GM10248 (cell line): ENCODE data around the gene CES5A.
"Not testable (repeated sequence)": the region's sequence is repeated elsewhere in the genome, so short reads cannot be mapped to it uniquely, and the experiment has no call there.

Experiments
- CTCF ChIA-PET: fragments of 300-600 bp; sonication (Branson Sonifier 250); formaldehyde crosslinking; extraction: SDS; loops from one replicate; lab custom pipeline; 2021; ENCODE audit warnings: antibody characterized with exemption; lab: Yijun Ruan, JAX
- POLR2A ChIA-PET: fragments of 350-650 bp; sonication (Branson Sonifier 250); formaldehyde crosslinking; extraction: SDS; loops from one replicate; lab custom pipeline; 2020; ENCODE audit warnings: antibody characterized with exemption; lab: Yijun Ruan, JAX
- DNase-seq: peaks from one replicate; pipeline ENCODE4 v3.0.0; 2012; ENCODE audit errors: extremely low spot score
- CTCF ChIP-seq: IDR thresholded peaks from 2 replicates; pipeline ENCODE4 v1.5.1; 2012; ENCODE audit warnings: mild to moderate bottlenecking, low read depth; ENCODE audit errors: extremely low read depth, missing control alignments, control extremely low read depth

The CES5A gene

DNA sequence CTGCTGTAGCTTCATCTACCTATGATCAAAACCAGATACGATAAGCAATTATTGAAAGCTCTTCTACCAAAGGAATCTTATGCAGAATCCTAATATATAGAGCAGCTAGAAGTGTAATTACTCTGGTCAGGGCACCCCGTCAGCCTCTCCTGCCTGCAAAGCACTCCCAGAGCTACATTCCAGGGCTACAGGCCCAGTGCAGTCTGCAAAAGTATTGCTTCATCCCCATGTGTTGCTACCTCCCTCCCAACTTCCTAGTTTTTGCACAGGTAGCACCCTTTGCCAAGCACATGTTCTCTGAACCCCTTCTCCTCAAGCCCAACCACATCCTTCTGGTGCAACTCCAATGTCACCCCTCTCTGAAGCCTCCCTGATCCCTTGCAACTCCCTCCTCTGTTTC, 7.0 kb downstream of the CES5A start:
- TF ChIP-seq CTCF = no peak
- no peak for DNase-seq
- ChIA-PET POLR2A (no interaction called here), CTCF (interaction anchor here (1.0 to 2.2 kb wide), 3 partner anchors 9 to 166 kb away, joined by 4 to 9 read pairs (median 4); no protein-coding TSS in a partner anchor)

DNA sequence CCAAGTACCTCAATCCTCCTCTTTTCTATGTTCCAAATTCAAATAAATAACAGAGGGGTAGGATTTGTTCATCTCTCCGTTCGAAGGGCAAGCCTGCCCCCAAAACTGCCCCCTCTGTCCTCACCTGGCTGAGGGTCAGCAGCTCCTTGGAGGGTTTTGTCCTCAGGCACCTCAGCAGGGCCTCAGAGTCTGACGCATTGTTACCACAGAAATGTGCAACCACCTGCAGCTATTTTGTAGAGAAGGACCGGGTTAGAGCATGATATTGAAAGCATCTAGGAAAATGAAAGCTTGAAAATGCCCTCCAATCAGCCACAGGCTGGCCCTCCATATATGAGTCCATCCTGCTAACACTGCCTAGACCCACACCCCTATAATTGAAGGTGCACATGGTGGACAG, 13.9 kb downstream of the CES5A start:
- TF ChIP-seq CTCF = no peak
- ChIA-PET POLR2A (no interaction called here), CTCF (no interaction called here)
- no peak for DNase-seq

DNA sequence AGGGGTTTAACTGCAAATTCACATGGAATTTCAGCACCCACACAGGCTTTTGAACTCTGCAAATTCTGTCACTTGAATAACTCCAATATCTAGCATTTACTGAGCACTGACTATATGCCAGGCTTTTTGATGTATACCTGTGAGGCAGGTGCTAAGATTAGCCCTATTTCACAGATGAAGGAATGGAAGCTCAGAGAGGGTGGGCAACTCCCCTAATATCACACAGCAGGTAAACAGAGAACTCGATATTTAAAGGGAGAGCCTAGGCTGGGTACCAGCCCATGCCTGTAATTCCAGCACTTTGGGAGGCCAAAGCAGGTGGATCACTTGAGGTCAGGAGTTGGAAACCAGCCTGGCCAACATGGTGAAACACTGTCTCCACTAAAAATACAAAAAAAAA, 17.5 kb downstream of the CES5A start:
- POLR2A ChIA-PET, DNase-seq: not testable (repeated sequence)
- CTCF ChIA-PET = interaction anchor here (1.4 to 2.9 kb wide), 3 partner anchors 11 to 16 kb away, joined by 4 to 9 read pairs (median 6); no protein-coding TSS in a partner anchor

GRCh38 chr16:55856950-55857349, 18.2 kb downstream of the CES5A start:
- no peak for TF ChIP-seq CTCF
- ChIA-PET POLR2A (no interaction called here), CTCF (interaction anchor here (1.4 to 2.2 kb wide), 2 partner anchors 13 to 15 kb away, joined by 4 to 6 read pairs; no protein-coding TSS in a partner anchor)
- DNase-seq = no peak

DNA sequence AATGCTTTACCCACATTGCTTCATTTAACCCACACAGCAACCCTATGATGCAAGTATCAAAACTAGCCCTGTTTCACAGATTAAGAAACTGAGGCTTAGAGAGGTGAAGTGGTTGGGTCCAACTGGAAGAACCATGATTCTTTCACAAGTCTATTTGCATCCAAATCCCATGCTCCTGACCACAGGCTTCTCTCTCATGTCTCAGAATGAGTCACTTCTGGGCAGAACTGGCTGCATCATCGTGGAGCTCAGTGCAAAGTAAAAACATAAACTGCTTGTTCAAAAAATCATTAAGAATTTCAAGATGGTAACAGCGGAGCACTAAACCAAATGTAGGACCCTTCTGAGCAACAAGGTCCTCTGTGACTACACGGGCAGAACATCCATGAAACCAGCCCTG, 22.1 kb downstream of the CES5A start:
- POLR2A ChIA-PET = no interaction called here
- TF ChIP-seq CTCF = no peak
- CTCF ChIA-PET = no interaction called here
- DNase-seq = no peak

DNA sequence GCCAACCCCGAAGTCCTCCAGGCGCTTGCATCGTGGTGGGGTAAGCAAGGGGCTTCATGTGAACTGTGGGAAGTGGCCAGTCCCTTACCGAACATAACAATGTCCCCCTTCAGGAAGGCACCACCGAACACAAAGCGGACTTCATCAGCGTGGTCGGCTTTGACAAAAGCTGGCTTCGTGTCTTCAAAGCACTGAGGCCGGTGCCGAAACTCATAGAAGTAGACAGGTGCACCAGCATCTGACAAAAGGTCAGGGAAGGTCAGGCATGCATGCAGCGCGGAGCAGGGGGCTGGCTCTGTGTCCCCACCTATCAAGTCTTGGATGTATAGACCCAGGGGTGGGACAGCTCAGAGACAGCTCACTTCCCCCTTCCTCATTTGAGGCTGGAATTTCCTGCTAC, 25.6 kb downstream of the CES5A start:
- DNase-seq = no peak
- ChIA-PET POLR2A (no interaction called here), CTCF (interaction anchor here (2.3 kb wide), 1 partner anchor 385 kb away, joined by 10 read pairs; no protein-coding TSS in a partner anchor)
- TF ChIP-seq CTCF = no peak

DNA sequence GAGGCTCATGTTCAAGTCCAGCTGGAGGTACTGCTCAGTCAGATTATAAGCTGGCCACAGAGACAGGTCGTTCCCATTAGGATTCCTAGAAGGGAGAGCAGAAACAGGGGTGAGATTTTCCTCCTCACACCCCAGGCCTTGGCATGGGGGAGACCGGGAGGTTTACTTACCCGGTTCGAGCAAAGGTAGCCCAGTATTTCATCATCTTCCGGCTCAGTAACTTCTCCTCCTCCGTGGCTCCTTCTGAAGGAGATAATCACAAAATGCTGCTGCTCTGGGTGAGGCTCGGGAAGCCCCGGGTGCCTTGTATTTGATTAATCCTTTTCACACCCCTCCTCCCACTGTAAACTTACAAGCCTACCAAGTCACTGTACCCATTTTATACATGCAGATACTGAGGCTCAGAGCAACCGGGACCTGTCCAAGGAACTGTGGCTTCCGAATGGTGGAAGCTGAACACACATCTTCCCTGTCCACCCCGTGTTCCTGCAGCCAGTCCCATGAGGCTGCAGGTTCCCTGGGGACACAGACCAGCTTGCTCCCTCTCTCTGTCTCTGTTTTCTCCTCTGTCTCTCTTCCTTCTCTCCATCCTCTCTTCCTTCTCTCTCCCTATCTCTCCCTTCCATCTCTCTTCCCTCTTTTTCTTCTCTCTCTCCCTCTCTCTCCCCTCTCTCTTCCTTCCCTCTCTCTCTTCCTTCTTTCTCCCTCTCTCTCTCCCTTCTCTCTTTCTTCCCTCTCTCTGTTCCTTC, 28.4 kb downstream of the CES5A start:
- CTCF ChIA-PET = interaction anchor here (1.4 to 2.1 kb wide), 3 partner anchors 128 to 382 kb away, joined by 3 to 9 read pairs (median 4); no protein-coding TSS in a partner anchor
- no peak for DNase-seq
- POLR2A ChIA-PET = no interaction called here
- no peak for TF ChIP-seq CTCF
